ENCODE data around the gene TRPM8.

The TRPM8 gene

DNA sequence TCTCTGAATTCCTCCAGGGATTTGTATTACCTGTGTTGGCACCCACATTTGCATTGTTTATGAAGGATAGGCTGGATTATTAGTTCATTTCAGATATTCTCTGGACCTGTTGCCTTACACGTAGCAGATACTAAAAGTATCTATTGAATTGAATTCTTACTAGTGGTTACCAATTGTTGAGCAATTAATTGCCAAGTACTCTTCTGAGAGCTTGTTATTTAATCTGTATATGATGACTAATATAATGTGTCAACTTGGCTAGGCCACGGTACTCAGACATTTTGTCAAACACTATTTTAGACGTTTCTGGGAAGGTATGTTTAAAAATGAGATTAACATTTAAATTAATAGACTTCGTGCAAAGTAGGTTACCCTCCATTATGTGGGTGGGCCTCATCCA is 130.9 kb downstream of the TRPM8 start:
- no peak for DNase-seq (ENCODE audit: low spot score)

DNA sequence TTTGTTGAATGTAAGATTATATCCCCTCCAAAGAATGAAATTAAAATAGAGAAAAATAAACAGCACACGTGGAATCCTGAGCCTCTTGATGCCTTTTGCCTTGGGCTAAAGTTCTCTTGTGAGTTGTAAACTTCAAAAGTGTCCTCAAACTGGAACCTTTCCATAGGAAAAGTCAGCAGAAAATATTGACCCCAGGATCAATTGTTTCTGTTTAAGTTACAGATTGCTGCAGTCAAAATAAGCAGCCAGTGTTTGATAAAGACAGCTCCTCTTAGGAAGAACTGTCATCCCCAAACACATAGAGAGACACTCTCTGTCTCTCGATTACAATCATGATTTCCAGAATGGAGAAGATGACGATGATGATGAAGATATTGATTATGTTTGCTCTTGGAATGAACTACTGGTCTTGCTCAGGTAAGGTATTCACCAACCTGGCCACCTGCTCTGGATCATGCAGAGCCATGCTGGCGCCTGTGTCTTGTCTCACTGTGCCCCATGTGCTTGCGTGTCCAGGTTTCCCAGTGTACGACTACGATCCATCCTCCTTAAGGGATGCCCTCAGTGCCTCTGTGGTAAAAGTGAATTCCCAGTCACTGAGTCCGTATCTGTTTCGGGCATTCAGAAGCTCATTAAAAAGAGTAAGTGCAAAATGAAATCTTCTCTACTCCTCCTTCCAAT is 133.4 kb downstream of the TRPM8 start, which contains the start of gene SPP2:
Gene SPP2, plus strand, starts transcription at position 248 of the 681 bp plus-strand sequence. Its CDS starts 85 bp downstream, at position 333.
- no peak for DNase-seq (ENCODE audit: low spot score)

DNA sequence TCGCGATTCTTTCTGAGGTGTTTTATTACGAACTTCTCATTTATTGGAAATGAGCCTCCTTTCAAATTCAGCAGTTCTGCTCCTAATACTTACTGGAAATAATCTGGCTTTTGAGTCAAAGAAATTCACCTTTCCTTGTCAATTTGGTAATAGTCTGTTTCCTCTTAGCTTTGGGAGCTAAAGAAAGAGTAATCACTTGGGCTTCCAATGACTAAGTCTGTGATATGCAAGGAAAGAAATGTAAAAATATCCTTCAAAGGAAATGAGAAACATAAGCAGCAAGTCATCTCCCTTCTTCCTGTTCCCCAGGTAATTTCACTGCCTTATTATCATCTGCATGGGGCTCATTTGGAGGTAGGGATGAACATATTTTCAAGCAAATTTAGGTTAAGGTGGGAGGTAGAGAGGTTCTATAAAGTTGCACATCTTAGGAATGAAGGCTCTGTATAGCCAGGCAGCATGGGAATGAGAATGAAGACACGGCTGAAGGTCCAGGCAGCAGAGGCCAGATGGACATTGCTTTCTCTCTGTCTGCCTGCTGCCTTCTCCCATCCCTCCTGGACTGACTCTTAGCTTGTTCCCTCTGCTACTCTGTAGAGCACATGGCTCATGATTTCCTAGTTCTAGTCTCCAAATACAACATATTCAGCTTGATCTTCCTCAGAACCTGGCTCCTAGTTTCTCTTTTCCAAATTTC is 134.3 kb downstream of the TRPM8 start:
- DNase-seq (ENCODE audit: low spot score) = no peak

DNA sequence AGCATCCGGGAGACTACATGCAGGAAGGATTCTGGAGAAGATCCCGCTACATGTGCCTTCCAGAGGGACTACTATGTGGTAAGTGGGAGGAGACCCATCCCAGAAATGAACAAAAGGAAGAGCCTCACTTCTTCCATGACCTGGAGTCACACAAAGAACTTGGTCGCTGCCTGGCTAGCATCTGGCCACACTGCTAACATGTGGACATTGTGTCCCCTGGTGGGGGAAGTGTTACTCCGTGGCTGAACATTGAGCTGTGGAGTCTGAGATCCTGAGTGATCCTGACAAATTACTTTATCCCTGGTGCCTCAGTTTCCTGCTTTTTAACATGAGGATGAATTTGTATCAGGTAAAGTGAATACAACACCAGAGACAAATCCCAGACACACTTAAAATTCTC is 141.7 kb downstream of the TRPM8 start:
- no peak for DNase-seq (ENCODE audit: low spot score)

DNA sequence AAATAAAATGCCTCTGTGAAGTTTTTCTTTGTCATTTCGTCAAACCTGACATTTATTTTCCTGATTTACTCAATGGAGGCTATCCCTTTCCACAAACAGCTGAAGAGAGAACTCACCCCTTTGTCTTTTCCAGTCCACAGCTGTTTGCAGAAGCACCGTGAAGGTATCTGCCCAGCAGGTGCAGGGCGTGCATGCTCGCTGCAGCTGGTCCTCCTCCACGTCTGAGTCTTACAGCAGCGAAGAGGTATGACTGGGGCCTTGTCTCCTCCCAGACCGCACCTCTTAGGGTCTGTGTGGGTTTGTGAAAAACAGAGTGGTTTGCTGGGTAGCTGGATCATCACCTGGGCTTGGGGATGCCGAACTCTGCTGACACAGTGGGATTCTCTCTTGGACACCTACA is 143.1 kb downstream of the TRPM8 start:
- DNase-seq (ENCODE audit: low spot score) = no peak

DNA sequence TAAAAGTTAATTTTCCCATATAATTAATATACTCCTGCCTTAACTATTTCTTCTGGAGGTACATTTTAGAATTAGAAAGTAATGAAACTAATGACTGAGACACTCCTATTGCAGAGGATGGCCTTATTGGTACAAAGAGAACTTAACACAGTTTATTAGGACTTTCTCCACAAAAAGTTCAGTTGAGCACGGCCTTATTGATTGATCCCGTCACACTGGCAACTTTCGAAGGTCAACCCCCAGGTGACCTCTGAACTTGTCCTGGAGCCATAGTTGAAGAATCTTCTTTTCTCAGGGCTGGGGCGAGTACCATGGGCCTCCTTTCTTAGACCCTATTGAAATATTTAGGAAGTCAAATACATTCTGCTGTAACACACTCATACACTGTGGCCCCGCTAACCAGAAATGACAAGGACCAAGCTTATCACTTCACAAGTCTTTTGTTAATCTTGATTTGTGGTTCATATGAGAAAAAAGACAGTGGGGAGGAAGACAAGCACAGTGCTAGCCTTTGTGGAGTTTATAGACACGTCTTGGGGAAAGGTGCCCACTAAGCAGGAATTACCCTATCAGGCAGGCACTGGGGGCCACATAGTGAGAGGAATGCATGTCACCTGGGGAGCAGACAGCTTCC is 144.6 kb downstream of the TRPM8 start:
- no peak for DNase-seq (ENCODE audit: low spot score)

DNA sequence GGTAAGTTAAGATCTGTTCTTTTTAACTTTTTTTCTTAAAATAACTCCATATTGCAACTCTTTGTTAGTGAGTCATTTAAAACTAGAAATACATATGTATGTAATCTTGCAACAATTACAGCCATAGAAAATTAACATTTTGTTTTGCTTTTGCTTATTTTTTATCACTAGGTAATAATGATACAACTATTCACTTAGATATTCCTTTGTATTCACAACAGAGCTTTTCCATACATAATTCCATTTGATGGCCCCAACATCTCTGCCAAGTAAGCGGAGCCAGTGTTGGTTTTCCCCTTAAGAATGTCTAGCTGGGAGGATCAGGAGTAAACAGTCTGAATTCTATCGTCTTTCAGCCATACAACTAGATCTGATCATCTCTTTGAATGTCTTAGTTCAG is 149.4 kb downstream of the TRPM8 start:
- no peak for DNase-seq (ENCODE audit: low spot score)
